Neuronal stem cell (in vitro differentiated cells): ENCODE data around the gene CDH13.

ENCODE experiments used
- DNase-seq: peaks from one replicate; pipeline ENCODE4 v3.0.0-alpha.2; 2013; ENCODE audit warnings: low spot score
- H2AFZ ChIP-seq: one replicate; pipeline ENCODE4 v1.6.1; 2013; ENCODE audit warnings: mild to moderate bottlenecking, low read length, inconsistent platforms
- H2AK5ac ChIP-seq: 2 replicates; pipeline ENCODE4 v1.6.1; 2013; ENCODE audit warnings: low read depth, mild to moderate bottlenecking, inconsistent platforms, low read length, moderate library complexity, mixed read lengths
- H2BK120ac ChIP-seq: 2 replicates; pipeline ENCODE4 v1.6.1; 2013; ENCODE audit warnings: low read depth, mild to moderate bottlenecking, inconsistent platforms, low read length, moderate library complexity, mixed read lengths
- H2BK12ac ChIP-seq: one replicate; pipeline ENCODE4 v1.6.1; 2013; ENCODE audit warnings: low read length, inconsistent platforms
- H2BK15ac ChIP-seq: 2 replicates; pipeline ENCODE4 v1.6.1; 2013; ENCODE audit warnings: mild to moderate bottlenecking, low read length, inconsistent platforms, mixed read lengths
- H2BK5ac ChIP-seq: one replicate; pipeline ENCODE4 v1.6.1; 2013; ENCODE audit warnings: inconsistent platforms, mild to moderate bottlenecking, low read length, moderate library complexity
- H3K14ac ChIP-seq: one replicate; pipeline ENCODE4 v1.6.1; 2013; ENCODE audit warnings: low read length, inconsistent platforms
- H3K18ac ChIP-seq: 2 replicates; pipeline ENCODE4 v1.6.1; 2013; ENCODE audit warnings: low read length, inconsistent platforms
- H3K23ac ChIP-seq: 2 replicates; pipeline ENCODE4 v1.6.1; 2013; ENCODE audit warnings: low read depth, mild to moderate bottlenecking, mixed read lengths, low read length, inconsistent platforms; ENCODE audit not compliant: poor library complexity
- H3K27ac ChIP-seq: replicated peaks from 3 replicates; pipeline ENCODE4 v1.5.1; 2013; ENCODE audit warnings: low read length, inconsistent platforms
- H3K27me3 ChIP-seq, 3 experiments: 2 replicates each; pipeline ENCODE4 v1.6.1; 2013; ENCODE audit warnings: low read length in 3 of 3, mild to moderate bottlenecking in 2 of 3, inconsistent platforms in 1 of 3, low read depth in 1 of 3, mixed read lengths in 1 of 3, moderate library complexity in 1 of 3; ENCODE audit not compliant: control insufficient read depth in 3 of 3, insufficient read depth in 3 of 3
- H3K36me3 ChIP-seq, 2 donors: replicated peaks in 1 of 2; 2 replicates each; pipeline ENCODE4 v1.6.1; 2013; ENCODE audit warnings: low read length in 2 of 2; ENCODE audit not compliant: control insufficient read depth in 2 of 2, insufficient read depth in 2 of 2
- H3K4ac ChIP-seq: 2 replicates; pipeline ENCODE4 v1.6.1; 2013; ENCODE audit warnings: inconsistent platforms, mild to moderate bottlenecking, low read length, moderate library complexity
- H3K4me1 ChIP-seq, 2 donors: 1 replicate in 1 of 2; 2 replicates in 1 of 2; pipeline ENCODE4 v1.6.1; 2013; ENCODE audit warnings: low read length in 2 of 2, low read depth in 1 of 2; ENCODE audit not compliant: control insufficient read depth in 2 of 2, insufficient read depth in 1 of 2
- H3K4me2 ChIP-seq: one replicate; pipeline ENCODE4 v1.6.1; 2013; ENCODE audit warnings: mild to moderate bottlenecking, low read length, inconsistent platforms; ENCODE audit not compliant: insufficient read depth, poor library complexity, severe bottlenecking
- H3K4me3 ChIP-seq, 2 donors: 2 replicates each; pipeline ENCODE4 v1.5.1; 2013; ENCODE audit warnings: low read length in 2 of 2, mild to moderate bottlenecking in 2 of 2, inconsistent platforms in 1 of 2, moderate library complexity in 1 of 2
- H3K79me1 ChIP-seq: one replicate; pipeline ENCODE4 v1.6.1; 2013; ENCODE audit warnings: low read depth, mild to moderate bottlenecking, inconsistent platforms, low read length, moderate library complexity
- H3K9ac ChIP-seq: one replicate; pipeline ENCODE4 v1.6.1; 2013; ENCODE audit warnings: mild to moderate bottlenecking, low read depth, low read length, inconsistent platforms; ENCODE audit not compliant: poor library complexity
- H3K9me3 ChIP-seq, 2 donors: replicated peaks in 1 of 2; 2 replicates each; pipeline versions ENCODE3 to v1.6.1; 2013; ENCODE audit warnings: low read length in 2 of 2, mild to moderate bottlenecking in 2 of 2, inconsistent platforms in 1 of 2, low read depth in 1 of 2, mixed read lengths in 1 of 2, moderate library complexity in 1 of 2; ENCODE audit not compliant: control insufficient read depth in 2 of 2, insufficient read depth in 1 of 2
- H4K8ac ChIP-seq: one replicate; pipeline ENCODE4 v1.6.1; 2013; ENCODE audit warnings: low read depth, mild to moderate bottlenecking, inconsistent platforms, low read length, moderate library complexity
- H4K91ac ChIP-seq: one replicate; pipeline ENCODE4 v1.6.1; 2013; ENCODE audit warnings: low read length, low read depth, mild to moderate bottlenecking, inconsistent platforms; ENCODE audit not compliant: poor library complexity
- WGBS, 2 donors: extraction: QIAGEN DNeasy Blood & Tissue Kit; methylation state at CpG; one replicate each; pipeline ENCODE4 v1.1.7; 2013; ENCODE audit warnings: missing lambda C conversion rate in 2 of 2, mixed read lengths in 1 of 2; ENCODE audit not compliant: insufficient read length in 2 of 2, insufficient replicate concordance in 1 of 2; ENCODE audit errors: extremely low coverage in 2 of 2; 5-methylcytosine and 5-hydroxymethylcytosine counted together

CDH13 gene

GRCh38 chr16:82703871-82704768 lies 77.4 kb downstream of the CDH13 start:
- H4K8ac ChIP-seq = no peak overlapping the region
- peak; percentile 3 for DNase-seq
- no peak overlapping the region for H2BK5ac ChIP-seq
- H3K4me2 ChIP-seq = no peak overlapping the region
- no peak overlapping the region for H2AFZ ChIP-seq
- H3K79me1 ChIP-seq = no peaks in the 10 kb centered on the region
- H2BK120ac ChIP-seq = no peak overlapping the region
- no peak overlapping the region for H3K9ac ChIP-seq
- no CpG with 5 or more reads among the region's 7 CpGs for WGBS, 2 donors
- H2AK5ac ChIP-seq = no peak overlapping the region
- no peak overlapping the region for H3K18ac ChIP-seq
- H3K4me1 ChIP-seq = peaks cover 0 to 4% of the 10 kb centered on the region in 2 donors
- H2BK15ac ChIP-seq = no peak overlapping the region
- no peak overlapping the region for H3K14ac ChIP-seq
- H2BK12ac ChIP-seq = no peak overlapping the region
- H3K23ac ChIP-seq = no peak overlapping the region
- no peak overlapping the region for H3K4ac ChIP-seq
- no peaks in the 10 kb centered on the region for H3K9me3 ChIP-seq
- H3K4me3 ChIP-seq = no peak overlapping the region
- peaks cover 0 to 3% (median 0%) of the 10 kb centered on the region in 3 experiments for H3K27me3 ChIP-seq
- H3K27ac ChIP-seq = no peak overlapping the region
- no peaks in the 10 kb centered on the region for H3K36me3 ChIP-seq
- no peak overlapping the region for H4K91ac ChIP-seq

GRCh38 chr16:82709987-82710386 lies 83.2 kb downstream of the CDH13 start:
- no peaks in the 10 kb centered on the region for H3K79me1 ChIP-seq
- no peak for DNase-seq
- no peaks in the 10 kb centered on the region for H3K36me3 ChIP-seq
- H3K4me2 ChIP-seq = no peak overlapping the region
- H3K27ac ChIP-seq = no peak overlapping the region
- no peak overlapping the region for H3K4ac ChIP-seq
- no peak overlapping the region for H2AK5ac ChIP-seq
- no peak overlapping the region for H2AFZ ChIP-seq
- H4K8ac ChIP-seq = no peak overlapping the region
- no peak overlapping the region for H3K18ac ChIP-seq
- H3K14ac ChIP-seq = no peak overlapping the region
- H2BK15ac ChIP-seq = no peak overlapping the region
- no peak overlapping the region for H3K23ac ChIP-seq
- no peaks in the 10 kb centered on the region for H3K4me1 ChIP-seq
- H3K27me3 ChIP-seq = peaks cover 0 to 3% (median 0%) of the 10 kb centered on the region in 3 experiments
- no peaks in the 10 kb centered on the region for H3K9me3 ChIP-seq
- no peak overlapping the region for H3K9ac ChIP-seq
- no peak overlapping the region for H3K4me3 ChIP-seq
- WGBS, 2 donors = no CpG with 5 or more reads among the region's 3 CpGs
- no peak overlapping the region for H2BK120ac ChIP-seq
- no peak overlapping the region for H2BK5ac ChIP-seq
- no peak overlapping the region for H2BK12ac ChIP-seq
- no peak overlapping the region for H4K91ac ChIP-seq

- no peak overlapping the region for H2BK15ac ChIP-seq
- no peak overlapping the region for H3K4ac ChIP-seq
- no peak overlapping the region for H2BK120ac ChIP-seq
- no peak overlapping the region for H2BK5ac ChIP-seq
- H3K23ac ChIP-seq = no peak overlapping the region
- H3K9ac ChIP-seq = no peak overlapping the region
- no peak overlapping the region for H2AK5ac ChIP-seq
- no peak for DNase-seq
- H3K18ac ChIP-seq = no peak overlapping the region
- no peak overlapping the region for H3K4me3 ChIP-seq
- no CpG with 5 or more reads among the region's 4 CpGs for WGBS, 2 donors
- H3K4me2 ChIP-seq = no peak overlapping the region
- H3K36me3 ChIP-seq = no peaks in the 10 kb centered on the region
- no peaks in the 10 kb centered on the region for H3K4me1 ChIP-seq
- no peaks in the 10 kb centered on the region for H3K9me3 ChIP-seq
- no peak overlapping the region for H2BK12ac ChIP-seq
- H2AFZ ChIP-seq = no peak overlapping the region
- no peak overlapping the region for H4K8ac ChIP-seq
- no peak overlapping the region for H3K14ac ChIP-seq
- H3K27ac ChIP-seq = no peak overlapping the region
- no peak overlapping the region for H4K91ac ChIP-seq
- no peaks in the 10 kb centered on the region for H3K79me1 ChIP-seq
- no peaks in the 10 kb centered on the region for H3K27me3 ChIP-seq
Measured at GRCh38 chr16:82713778-82714177, 87.0 kb downstream of the CDH13 start.

- no peaks in the 10 kb centered on the region for H3K36me3 ChIP-seq
- no peak overlapping the region for H2BK5ac ChIP-seq
- no peak for DNase-seq
- H2AFZ ChIP-seq = no peak overlapping the region
- no peak overlapping the region for H3K4ac ChIP-seq
- no peak overlapping the region for H3K4me3 ChIP-seq
- no peak overlapping the region for H3K14ac ChIP-seq
- H3K18ac ChIP-seq = no peak overlapping the region
- H4K8ac ChIP-seq = no peak overlapping the region
- H3K4me1 ChIP-seq = no peaks in the 10 kb centered on the region
- no peak overlapping the region for H3K4me2 ChIP-seq
- H3K9ac ChIP-seq = no peak overlapping the region
- no CpG with 5 or more reads among the region's 8 CpGs for WGBS, 2 donors
- H3K27ac ChIP-seq = no peak overlapping the region
- H2BK120ac ChIP-seq = no peak overlapping the region
- H3K27me3 ChIP-seq = no peaks in the 10 kb centered on the region
- H3K9me3 ChIP-seq = no peaks in the 10 kb centered on the region
- no peak overlapping the region for H2BK15ac ChIP-seq
- no peak overlapping the region for H3K23ac ChIP-seq
- H4K91ac ChIP-seq = no peak overlapping the region
- H2AK5ac ChIP-seq = no peak overlapping the region
- no peak overlapping the region for H2BK12ac ChIP-seq
- H3K79me1 ChIP-seq = no peaks in the 10 kb centered on the region
Measured at GRCh38 chr16:82715160-82715559, 88.4 kb downstream of the CDH13 start.
